Stimulated activated naive CD4-positive, alpha-beta T cell (primary cell): ENCODE results near the gene CP.
"Not testable (repeated sequence)": the region's sequence is repeated elsewhere in the genome, so short reads cannot be mapped to it uniquely, and the experiment has no call there.

Experiments
- DNase-seq, 6 experiments: peaks; one replicate each; lab custom pipeline; 2025; lab: John Stamatoyannopoulos, UW

The CP gene

DNA sequence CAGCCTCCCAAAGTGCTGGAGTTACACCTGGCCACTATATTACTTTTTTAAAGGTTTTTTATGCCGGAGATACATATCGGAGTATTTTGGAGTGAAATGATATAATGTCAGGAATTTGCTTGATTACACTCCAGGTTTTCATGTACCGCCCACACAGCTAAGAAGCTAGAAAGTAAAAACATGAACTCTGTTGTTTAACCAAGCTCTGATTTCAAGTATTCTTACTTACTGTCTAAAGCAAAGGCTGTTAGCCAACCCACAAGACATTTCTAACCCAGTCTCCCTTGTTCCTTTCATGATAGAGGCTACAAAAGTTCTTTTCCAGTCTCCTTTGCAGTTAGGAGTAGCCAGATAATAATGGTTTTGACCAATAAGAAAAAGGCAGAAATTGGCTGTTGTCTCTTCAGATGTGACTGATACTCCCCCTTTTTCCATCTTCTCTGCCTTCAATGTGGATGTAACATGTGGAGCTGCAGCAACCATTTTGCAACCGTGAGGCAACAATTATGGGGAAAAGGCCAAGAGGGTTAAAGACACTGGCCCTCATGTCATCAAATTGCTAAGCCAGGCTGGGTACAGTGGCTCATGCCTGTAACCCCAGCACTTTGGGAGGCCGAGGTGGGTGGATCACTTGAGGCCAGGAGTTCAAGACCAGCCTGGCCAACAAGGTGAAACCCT, 6.1 kb upstream of the CP start:
- DNase-seq: no peak

DNA sequence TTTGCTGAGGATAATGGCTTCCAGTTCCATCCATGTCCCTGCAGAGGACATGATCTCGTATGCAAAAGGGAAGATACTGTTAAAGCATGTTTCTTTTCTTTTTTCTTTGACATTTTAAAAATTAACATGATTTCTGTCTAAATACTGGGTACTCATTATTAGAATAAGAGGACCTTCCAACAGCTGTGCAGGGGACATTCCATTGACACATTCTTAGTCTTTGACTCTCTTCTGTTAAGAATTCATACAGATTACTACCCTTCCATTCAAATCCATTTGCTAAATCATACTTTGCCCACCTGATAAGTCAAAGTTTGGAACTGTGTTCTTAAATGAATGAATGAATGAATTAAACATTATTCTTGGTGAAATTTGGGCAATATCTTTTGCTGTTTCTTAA, 5.1 kb upstream of the CP start:
- no peak for DNase-seq

DNA sequence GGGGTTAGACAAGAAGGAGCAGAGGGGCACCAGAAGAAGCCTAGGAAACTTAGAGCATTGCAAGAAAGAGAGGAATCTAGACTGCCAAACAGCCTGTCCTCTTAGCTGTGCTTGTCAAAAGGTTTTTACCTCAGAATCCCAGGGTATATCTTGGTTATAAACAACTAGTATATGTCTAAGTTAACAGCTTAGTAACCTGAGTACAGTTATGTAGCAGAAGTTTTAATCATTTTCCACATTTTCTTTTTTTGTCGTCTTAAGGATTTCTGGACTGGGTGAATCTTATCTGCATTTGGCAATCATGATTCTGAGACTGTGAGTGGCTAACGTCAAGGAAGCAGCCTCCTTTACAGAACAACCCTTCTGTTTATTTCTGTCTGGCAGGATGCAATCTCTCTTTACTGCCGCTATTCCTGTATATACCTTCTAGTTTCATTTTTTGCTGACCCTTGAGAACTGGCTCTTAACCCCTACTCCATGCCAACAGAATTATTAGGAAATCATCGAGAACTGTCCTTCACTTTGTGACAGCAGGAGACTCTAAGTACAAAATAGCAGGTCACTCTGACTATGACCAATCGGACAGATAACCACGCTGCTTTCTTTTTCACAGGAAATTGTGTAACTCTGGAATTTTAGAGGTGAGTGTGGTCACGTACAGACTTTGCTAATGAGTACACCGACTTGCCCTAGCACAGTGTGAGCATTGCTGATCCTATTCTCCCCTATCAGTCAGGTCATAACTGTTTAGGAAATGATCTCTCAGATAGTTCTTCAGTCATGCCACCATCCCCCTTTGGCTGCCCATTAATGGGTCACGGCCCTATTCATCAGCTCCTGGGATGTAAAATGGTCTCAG, 3.3 kb upstream of the CP start:
- DNase-seq: no peak

DNA sequence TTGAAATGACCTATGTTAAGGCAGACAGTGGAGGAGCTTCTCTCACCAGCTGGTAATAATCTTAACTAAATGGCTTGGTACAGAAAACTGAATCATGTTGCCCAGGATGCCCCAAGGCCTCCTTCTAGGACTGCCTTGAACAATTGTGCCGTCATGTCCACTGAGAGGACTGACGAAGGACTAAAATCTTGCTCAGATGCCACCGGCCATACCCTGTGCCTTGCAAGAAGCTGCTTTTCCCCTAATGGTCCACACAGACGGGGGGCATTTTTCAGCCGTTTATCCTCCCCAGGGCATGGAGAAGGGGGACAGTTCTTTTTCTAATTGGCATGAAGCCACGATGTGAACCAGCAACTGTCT, 1.8 kb upstream of the CP start:
- no peak for DNase-seq

DNA sequence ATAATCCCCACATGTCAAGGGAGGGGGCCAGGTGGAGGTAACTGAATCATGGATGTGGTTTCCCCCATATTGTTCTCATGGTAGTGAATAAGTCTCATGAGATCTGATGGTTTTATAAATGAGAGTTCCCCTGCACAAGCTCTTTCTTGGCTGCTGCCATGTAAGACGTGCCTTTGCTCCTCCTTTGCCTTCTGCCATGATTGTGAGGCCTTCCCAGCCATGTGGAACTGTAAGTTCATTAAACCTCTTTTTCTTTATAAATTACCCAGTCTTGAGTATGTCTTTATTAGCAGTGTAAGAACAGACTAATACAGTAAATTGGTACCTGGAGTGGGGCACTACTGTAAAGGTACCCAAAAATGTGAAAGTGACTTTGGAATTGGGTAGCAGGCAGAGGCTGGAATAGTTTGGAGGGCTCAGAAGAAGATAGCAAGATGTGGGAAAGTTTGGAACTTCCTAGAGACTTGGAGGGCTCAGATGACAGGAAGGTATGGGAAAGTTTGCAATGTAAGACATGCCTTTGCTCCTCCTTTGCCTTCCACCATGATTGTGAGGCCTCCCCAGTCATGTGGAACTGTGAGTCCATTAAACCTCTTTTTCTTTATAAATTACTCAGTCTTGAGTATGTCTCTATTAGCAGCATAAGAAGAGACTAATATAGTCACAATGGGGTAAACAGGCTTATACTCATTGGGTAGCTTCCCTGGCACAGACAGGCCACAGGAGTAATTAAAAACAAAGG, 2.1 kb downstream of the CP start:
- DNase-seq: not testable (repeated sequence)

DNA sequence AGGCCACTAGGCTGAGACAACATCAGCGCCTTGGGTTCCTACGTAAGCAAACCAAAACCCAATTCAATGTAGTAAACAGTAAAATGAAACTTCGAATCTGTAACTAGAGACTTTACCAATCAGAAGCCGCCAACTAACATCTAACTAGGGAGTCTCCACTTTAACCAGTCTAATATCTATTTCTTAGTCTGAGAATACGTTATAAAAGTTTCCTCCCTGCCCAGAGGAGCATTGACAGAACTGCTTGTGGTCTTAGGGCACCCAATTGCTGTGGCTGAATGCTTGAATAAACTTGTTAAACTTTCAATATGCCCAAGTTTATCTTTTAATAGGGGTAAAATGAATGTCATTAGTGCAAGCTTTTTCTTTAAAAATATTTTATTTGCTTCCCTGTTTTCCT, 4.3 kb downstream of the CP start:
- no peak for DNase-seq

DNA sequence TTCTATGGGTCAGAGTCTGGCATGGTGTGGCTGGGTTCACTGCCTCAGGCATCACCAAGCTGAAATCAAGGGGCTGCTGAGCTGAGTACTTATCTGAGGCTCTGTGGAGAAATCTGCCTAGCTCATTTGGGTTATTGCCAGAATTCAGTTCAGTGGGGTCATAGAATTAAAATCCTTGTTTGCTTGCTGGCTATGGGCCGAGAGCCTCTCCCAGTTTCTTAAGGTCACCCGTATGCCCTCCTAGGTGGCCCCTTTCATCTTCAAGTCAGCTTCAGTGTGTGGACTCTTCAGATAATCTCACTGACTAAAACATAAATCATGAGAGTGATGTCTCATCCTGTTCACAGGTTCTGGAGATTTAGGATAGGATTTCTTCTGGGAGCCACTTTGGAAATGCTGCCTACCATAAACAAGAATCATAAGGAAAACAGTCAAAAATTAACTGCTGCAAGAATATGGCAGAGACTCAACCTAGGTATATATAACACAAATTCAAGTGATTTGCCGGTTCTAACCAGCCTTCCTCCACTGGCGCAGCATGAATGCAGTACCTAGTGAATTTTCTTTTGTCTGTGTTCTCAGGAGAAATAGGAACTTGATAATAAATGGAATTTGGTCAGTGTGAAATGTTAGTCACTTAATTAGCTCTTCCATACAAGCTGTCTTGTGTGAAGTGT, 5.3 kb downstream of the CP start:
- no peak for DNase-seq

DNA sequence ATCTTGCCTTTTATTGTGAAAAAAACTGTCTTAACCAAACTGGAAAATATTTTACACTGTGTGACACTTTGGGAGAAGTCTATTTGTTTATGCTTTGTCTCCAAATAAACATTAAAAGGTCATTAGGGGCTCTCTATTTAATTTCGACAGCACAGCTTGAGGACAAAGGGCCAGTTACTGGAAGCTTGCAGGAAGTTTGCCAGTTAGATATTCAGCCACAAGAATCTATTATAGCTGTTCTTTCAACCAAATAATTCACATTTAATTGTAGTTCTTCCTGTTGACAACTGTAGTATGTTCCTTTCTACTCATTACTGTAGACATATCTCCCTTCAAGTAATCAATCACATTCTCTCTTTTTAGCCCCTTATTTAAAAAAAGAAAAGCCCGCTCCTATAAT, 6.1 kb downstream of the CP start:
- DNase-seq: no peak

DNA sequence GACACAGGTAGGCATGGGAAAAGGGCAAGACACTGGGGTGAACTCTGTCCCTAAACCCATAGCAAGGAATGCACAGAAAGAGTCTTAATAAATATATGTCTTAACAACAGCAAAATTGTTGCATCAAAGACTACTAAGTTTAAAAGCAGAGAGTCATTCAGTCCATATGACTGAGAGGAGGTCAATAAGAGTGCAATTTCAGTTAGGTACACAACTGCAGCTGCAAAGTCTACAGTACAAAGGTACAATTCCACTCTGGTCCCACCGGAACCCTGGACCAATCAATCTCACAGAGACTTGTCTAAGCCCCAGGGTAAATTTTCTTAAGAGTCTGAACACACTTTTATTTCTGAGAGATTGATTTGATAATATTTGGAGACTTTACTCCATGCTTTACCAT, 6.9 kb downstream of the CP start:
- DNase-seq: no peak

DNA sequence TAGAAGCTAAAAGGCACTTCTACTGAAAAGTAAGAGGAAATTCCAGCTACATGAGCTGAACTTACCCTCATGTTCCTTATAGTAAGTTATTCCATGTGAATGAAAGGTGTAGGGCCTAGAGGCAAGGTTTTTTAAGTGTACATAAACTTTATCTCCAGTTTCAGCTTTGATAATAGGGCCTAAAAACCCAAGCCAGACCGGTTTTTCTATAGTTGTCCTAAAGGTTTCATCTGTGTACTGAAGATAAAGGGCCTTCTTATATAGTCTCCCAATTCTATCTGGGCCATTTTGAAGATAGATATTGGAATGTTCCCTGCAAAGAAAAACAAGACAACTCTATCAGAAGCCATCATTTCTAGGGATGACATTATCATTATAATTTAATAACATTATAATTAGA, 9.2 kb downstream of the CP start:
- DNase-seq: no peak

DNA sequence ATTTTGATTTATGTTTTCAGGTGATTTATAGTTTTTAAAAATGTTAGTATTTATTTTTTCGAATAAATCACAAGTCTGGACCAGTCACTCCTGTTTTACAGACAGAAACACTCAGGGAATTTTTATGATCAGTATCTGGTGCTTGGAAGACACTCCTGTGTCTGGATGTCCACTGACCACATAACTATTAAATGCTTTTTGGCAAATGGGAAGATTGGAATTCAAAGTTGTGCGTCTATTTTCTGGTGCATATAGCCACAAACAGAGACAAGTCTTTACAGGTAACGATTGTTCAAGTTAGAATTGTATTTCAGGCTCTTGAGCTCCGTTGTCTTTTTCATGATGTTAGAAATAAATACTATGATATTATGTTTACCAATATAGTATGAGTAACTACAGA, 12.2 kb downstream of the CP start:
- no peak for DNase-seq

DNA sequence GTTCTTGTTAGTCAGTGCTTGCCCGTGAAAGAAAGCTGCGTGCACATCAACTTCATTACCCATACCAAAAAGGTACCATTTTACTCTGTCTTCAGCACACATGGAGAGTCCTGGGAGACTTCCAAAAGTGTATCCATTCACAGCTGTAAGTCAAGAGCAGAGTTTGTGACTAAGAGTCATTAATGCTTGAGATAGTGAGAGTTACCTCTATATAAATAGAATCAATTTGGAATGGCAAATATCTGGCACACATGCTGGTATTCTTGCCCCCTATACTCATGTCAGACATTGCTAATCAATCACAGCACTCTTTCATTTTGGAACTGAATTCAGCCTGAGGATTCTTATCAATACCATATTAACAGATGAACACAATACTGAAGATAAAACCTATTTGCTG, 14.2 kb downstream of the CP start:
- no peak for DNase-seq

DNA sequence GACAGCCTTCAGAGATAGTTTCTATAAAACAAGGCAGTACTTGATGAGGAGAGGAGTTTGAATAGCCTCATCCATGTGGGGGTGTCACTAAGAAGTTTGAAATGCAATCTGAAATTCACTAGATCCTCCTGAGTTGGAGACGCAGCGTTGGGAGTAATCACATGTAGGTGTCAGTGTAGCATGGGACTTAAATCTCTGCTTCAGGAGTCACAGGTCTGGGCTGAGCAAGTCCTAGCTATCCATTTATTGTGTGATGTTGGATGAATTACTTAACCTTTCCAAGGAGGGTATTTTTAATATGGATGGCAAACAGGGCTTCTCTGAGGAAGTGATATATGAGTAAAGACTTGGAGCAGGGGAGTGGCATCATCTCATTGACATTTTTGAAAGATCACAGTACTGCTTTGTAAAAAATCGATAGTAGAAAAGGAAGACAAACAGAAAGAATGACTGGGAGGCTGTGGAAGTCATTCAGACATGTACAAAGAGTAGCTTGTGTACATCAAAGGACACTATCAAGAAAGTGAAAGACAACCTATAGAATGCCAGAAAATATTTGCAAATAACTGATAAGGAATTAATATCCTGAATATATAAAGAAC, 17.1 kb downstream of the CP start:
- DNase-seq: no peak

DNA sequence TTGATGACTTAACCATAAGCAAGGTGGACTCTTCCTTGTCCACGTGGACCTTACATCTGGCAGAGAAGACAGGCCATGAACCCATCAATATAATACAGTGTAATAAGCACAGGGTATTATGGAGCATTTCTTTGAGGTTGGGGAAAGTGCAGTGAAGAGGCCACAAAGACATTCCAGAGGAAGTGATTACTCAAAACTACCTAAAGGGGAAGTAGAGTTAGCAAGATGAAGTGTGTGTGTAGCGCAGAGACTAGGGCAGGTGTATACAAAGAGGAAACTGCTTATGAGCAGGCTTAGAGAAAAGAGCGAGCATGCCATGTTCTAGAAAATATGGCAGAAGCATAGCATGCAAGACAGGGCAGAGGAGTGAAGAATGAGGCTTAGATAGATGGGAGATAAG, 17.9 kb downstream of the CP start:
- DNase-seq: no peak

DNA sequence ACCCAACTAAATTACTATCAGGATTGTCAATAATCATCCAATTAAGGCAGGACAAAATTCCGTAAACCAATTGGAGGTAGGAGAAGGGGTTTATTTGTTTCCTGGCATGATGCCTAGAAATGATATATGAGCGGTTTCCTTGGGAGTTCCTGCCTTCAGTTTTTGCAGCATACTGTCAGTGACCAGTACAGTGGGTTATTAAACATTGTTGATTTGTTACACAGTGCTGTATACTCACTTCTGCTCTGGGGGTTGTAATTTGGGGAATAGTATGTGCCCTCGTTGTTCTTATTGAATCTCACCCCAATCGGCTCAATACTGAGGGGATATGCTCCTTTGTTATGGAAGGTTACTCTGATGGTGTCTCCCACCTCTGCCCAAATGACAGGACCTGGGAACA, 22.2 kb downstream of the CP start:
- DNase-seq: no peak

DNA sequence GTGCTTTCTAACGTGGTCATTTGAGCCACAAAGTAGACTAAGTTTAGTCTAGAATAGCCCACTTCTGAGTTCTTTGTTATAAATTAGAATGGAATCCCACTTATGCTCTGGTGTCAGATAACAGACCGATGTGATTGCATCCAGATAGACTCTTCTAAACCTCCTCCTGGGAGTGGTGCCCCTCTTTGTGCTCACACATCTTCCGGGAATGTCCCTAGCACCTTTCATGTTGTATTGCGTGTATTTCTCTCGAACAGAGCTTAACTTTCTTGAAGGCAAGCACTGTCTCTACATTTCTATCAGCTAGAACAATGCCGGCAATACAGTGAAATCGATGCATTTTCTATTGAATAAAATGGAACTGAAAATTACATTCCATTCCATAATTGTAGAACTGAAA, 23.0 kb downstream of the CP start:
- no peak for DNase-seq

DNA sequence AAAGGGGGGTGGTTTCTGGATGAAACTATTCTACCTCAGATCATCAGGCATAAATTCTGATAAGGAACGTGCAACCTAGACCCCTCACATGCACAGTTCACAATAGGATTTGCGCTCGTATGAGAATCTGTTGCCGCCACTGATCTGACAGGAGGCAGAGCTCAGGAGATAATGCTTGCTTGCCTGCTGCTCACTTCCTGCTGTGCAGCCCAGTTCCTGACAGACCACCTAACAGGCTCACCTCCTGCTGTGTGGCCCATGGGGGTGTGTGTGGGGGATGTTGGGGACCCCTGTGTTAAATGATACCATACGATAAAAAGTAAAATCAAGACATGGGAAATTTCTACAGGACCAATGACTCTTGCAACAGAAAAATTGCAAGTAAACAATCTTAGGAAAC, 24.0 kb downstream of the CP start:
- no peak for DNase-seq

DNA sequence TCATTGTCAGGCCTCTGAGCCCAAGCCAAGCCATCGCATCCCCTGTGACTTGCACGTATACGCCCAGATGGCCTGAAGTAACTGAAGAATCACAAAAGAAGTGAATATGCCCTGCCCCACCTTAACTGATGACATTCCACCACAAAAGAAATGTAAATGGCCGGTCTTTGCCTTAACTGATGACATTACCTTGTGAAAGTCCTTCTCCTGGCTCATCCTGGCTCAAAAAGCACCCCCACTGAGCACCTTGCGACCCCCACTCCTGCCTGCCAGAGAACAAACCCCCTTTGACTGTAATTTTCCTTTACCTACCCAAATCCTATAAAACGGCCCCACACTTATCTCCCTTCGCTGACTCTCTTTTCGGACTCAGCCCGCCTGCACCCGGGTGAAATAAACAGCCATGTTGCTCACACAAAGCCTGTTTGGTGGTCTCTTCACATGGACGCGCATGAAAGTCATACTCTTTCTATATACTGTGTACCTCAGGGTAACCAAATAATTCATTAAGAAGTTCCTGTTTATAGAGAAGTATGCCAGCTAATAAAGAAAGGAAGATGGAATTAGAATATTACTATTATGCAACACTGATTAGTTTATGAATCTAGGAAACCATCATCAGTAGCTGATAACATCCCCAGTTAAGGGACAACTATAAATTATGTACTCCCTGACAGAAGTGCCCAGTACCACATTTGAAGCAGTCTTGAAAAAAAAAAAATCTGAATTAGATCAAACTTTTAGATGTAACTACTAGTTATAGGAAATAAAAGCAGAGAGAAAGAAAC, 24.6 kb downstream of the CP start:
- not testable (repeated sequence) for DNase-seq

DNA sequence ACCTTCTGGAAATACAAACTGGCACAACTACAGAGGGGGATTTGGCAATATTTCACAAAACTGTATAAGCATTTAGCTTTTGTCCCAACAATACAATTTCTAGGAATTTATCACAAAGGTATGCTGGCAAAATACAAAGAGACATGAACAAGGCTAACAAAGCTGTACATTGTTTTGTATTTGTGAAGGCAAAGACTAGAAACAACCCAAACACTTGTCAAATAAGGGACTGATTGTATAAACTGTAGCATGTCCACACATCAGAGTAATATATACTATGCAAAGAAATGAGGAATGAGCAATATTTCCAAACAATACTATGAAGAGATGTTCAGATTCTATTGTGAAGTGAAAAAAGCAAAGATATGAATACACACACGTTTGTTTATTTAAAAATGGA, 26.4 kb downstream of the CP start:
- DNase-seq: no peak

DNA sequence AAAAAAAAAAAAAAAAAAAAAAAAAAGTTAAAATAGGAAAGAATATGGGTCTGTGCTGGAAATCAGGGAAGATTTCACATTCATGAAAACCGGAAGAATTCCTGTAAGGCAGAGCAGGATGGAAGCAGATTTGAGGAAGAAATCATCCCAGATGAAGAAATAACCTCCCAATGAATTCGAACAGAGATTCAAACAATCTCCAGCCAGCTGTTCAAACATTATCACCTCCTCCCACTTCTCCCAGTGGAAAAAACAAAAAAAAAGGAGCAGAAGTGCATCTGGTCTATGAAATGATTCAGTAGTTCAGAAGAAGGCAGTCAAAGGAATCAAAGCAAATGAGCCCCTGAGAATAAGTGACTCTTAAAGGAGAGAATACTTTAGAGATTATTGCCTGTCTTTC, 33.1 kb downstream of the CP start:
- no peak for DNase-seq

DNA sequence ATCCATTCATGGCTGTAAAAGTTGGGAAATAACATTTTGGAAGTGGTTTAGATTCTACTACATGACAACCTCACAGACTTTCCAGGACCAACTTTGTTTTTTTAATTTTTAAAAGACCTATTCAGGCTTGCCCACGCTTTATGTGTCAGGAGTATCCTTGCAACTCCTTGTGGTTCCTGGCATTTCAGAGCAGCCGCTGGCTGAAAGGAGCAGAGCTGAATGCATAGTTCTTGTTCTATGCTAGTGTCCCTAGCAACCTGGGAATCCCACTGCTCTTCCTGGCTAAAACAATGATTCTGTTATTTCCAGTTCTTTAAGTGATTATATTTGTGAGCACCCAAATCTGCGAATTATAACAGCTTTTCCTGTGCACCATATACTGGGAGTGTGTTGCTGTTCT, 34.9 kb downstream of the CP start:
- no peak for DNase-seq
